Effector memory CD4-positive, alpha-beta T cell (primary cell): Measurements from ENCODE around the gene KRT36.

Source experiments
- DNase-seq, 3 donors: peaks; one replicate each; pipeline ENCODE4 v3.0.0-alpha.2; 2020
- H3K27ac ChIP-seq: 2 replicates; pipeline ENCODE4 v1.7.0; 2013; ENCODE audit warnings: mild to moderate bottlenecking, low read length, moderate library complexity; ENCODE audit not compliant: insufficient read depth, poor library complexity, severe bottlenecking
- H3K27me3 ChIP-seq: replicated peaks from 2 replicates; pipeline ENCODE4 v1.7.0; 2013; ENCODE audit warnings: mild to moderate bottlenecking, low read length; ENCODE audit not compliant: insufficient read depth, control insufficient read depth, poor library complexity, severe bottlenecking
- H3K36me3 ChIP-seq: 2 replicates; pipeline ENCODE4 v1.7.0; 2013; ENCODE audit warnings: mild to moderate bottlenecking, low read length, moderate library complexity; ENCODE audit not compliant: control insufficient read depth, insufficient read depth
- H3K4me1 ChIP-seq: 2 replicates; pipeline ENCODE4 v1.7.0; 2013; ENCODE audit warnings: low read length, mild to moderate bottlenecking; ENCODE audit not compliant: control insufficient read depth, insufficient read depth, poor library complexity, severe bottlenecking
- H3K4me3 ChIP-seq: 2 replicates; pipeline ENCODE4 v1.7.0; 2013; ENCODE audit warnings: low read length, low read depth, mild to moderate bottlenecking; ENCODE audit not compliant: insufficient read depth, poor library complexity, severe bottlenecking
- H3K9me3 ChIP-seq: 2 replicates; pipeline ENCODE4 v1.7.0; 2013; ENCODE audit warnings: mild to moderate bottlenecking, low read length, moderate library complexity; ENCODE audit not compliant: control insufficient read depth

The KRT36 gene

GRCh38 chr17:41462705-41463104 lies 27.0 kb downstream of the KRT36 start:
- no peaks in the 10 kb centered on the region for H3K36me3 ChIP-seq
- DNase-seq, result no peak
- H3K4me1 ChIP-seq, result no peaks in the 10 kb centered on the region
- H3K9me3 ChIP-seq, result no peaks in the 10 kb centered on the region
- no peak overlapping the region for H3K4me3 ChIP-seq
- no peak overlapping the region for H3K27ac ChIP-seq
- H3K27me3 ChIP-seq, result no peaks in the 10 kb centered on the region

GRCh38 chr17:41457676-41458075 lies 32.0 kb downstream of the KRT36 start:
- no peaks in the 10 kb centered on the region for H3K27me3 ChIP-seq
- no peak for DNase-seq
- H3K9me3 ChIP-seq, result no peaks in the 10 kb centered on the region
- H3K4me1 ChIP-seq, result no peaks in the 10 kb centered on the region
- H3K4me3 ChIP-seq, result no peak overlapping the region
- no peak overlapping the region for H3K27ac ChIP-seq
- no peaks in the 10 kb centered on the region for H3K36me3 ChIP-seq

GRCh38 chr17:41456204-41456603 lies 33.5 kb downstream of the KRT36 start:
- no peaks in the 10 kb centered on the region for H3K36me3 ChIP-seq
- H3K4me1 ChIP-seq, result no peaks in the 10 kb centered on the region
- H3K27me3 ChIP-seq, result no peaks in the 10 kb centered on the region
- no peak overlapping the region for H3K4me3 ChIP-seq
- H3K27ac ChIP-seq, result no peak overlapping the region
- DNase-seq, result no peak
- no peaks in the 10 kb centered on the region for H3K9me3 ChIP-seq

- no peak overlapping the region for H3K27ac ChIP-seq
- no peaks in the 10 kb centered on the region for H3K4me1 ChIP-seq
- H3K4me3 ChIP-seq, result no peak overlapping the region
- no peaks in the 10 kb centered on the region for H3K36me3 ChIP-seq
- H3K9me3 ChIP-seq, result no peaks in the 10 kb centered on the region
- no peaks in the 10 kb centered on the region for H3K27me3 ChIP-seq
- no peak for DNase-seq
These were observed 34.5 kb downstream of the KRT36 start for GRCh38 chr17:41455236-41455635.

- no peaks in the 10 kb centered on the region for H3K9me3 ChIP-seq
- H3K27me3 ChIP-seq, result no peaks in the 10 kb centered on the region
- H3K4me1 ChIP-seq, result no peaks in the 10 kb centered on the region
- H3K27ac ChIP-seq, result no peak overlapping the region
- H3K36me3 ChIP-seq, result no peaks in the 10 kb centered on the region
- no peak for DNase-seq
- no peak overlapping the region for H3K4me3 ChIP-seq
These were observed 36.6 kb downstream of the KRT36 start for GRCh38 chr17:41453066-41453465.

GRCh38 chr17:41452281-41452680 lies 37.4 kb downstream of the KRT36 start:
- H3K9me3 ChIP-seq, result no peaks in the 10 kb centered on the region
- H3K4me3 ChIP-seq, result no peak overlapping the region
- DNase-seq, result no peak
- no peaks in the 10 kb centered on the region for H3K4me1 ChIP-seq
- no peak overlapping the region for H3K27ac ChIP-seq
- H3K27me3 ChIP-seq, result no peaks in the 10 kb centered on the region
- H3K36me3 ChIP-seq, result no peaks in the 10 kb centered on the region

- no peak overlapping the region for H3K4me3 ChIP-seq
- H3K27ac ChIP-seq, result no peak overlapping the region
- DNase-seq, result no peak
- no peaks in the 10 kb centered on the region for H3K4me1 ChIP-seq
- no peaks in the 10 kb centered on the region for H3K36me3 ChIP-seq
- no peaks in the 10 kb centered on the region for H3K27me3 ChIP-seq
- no peaks in the 10 kb centered on the region for H3K9me3 ChIP-seq
These were observed 38.5 kb downstream of the KRT36 start for GRCh38 chr17:41451154-41451728.

- Histone ChIP-seq H3K27me3 (no peaks in the 10 kb centered on the region), H3K4me3 (no peak overlapping the region), H3K9me3 (no peaks in the 10 kb centered on the region), H3K27ac (no peak overlapping the region), H3K36me3 (no peaks in the 10 kb centered on the region), H3K4me1 (no peaks in the 10 kb centered on the region)
- no peak for DNase-seq
These were observed 40.7 kb downstream of the KRT36 start for GRCh38 chr17:41449008-41449407.

- Histone ChIP-seq H3K4me1 (no peaks in the 10 kb centered on the region), H3K36me3 (no peaks in the 10 kb centered on the region), H3K4me3 (no peak overlapping the region), H3K9me3 (no peaks in the 10 kb centered on the region), H3K27me3 (no peaks in the 10 kb centered on the region), H3K27ac (no peak overlapping the region)
- DNase-seq, result no peak
These were observed 41.2 kb downstream of the KRT36 start for GRCh38 chr17:41448506-41448905.

- Histone ChIP-seq H3K36me3 (no peaks in the 10 kb centered on the region), H3K27me3 (no peaks in the 10 kb centered on the region), H3K4me3 (no peak overlapping the region), H3K9me3 (no peaks in the 10 kb centered on the region), H3K27ac (no peak overlapping the region), H3K4me1 (no peaks in the 10 kb centered on the region)
- no peak for DNase-seq
These were observed 42.9 kb downstream of the KRT36 start for GRCh38 chr17:41446806-41447205.
